ENCODE measurements around the gene LBHD2. TPM values are rescaled to one million over a fixed set of nuclear protein-coding genes. Genes with fewer than 3 reads are reported as not detected.

Gene LBHD2
- total RNA-seq, 1 experiment from 2014 or later = not detected

DNA sequence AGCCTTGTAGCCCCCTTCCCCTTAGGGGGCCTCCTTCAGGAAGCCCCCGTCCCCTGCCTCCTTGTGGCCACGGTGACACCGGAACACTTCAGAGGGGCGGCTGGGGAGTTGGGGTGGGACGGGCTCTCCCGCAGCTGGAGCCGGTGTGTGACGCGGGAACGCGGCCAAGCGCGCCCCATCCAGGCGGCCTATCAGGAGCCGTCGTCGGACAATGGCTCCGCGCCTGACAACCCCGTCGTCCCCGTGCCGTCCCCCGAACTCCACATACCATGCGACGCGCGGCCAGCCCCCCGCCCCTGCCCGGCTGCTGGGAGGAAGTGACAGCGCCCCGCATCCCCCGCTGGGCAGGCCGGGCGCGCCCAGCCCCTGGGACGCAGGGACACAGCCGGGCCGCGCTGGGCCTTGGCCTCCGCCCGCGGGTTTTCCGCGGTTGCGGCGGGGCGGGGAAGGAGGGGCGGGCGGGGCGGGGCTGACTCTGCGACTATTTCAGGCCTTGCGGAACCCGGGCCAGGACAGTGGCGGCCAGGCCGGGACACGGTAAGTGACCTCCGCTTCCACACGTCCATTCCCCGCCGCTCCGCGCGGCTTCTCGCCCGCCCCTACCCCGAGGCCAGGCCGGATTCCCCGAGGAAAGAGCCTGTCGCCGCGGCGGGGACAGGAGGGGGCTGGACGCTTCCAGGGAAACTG lies 39.1 kb downstream of the LBHD2 start, which contains the start of gene TNFAIP2:
Gene TNFAIP2, plus strand, starts transcription at position 515 of the 687 bp plus-strand sequence. CDS start 2,997 bp downstream, outside the sequence.
- H2AFZ ChIP-seq (ENCODE audit: low read depth, low read length, poor library complexity, severe bottlenecking) = peak within 1 kb of the TSS; percentile 15
- no peak for DNase-seq (ENCODE audit: low read depth, low spot score)
- peak within 1 kb of the TSS; percentile 83 for H3K9ac ChIP-seq (ENCODE audit: low read length)
- RAD21 ChIA-PET (ENCODE audit: low non-redundant PET in 1 of 2, low total read pairs in 2 of 2, uncharacterized antibody in 2 of 2, unreplicated experiment in 2 of 2) = no interaction called here
- H3K36me3 ChIP-seq (ENCODE audit: control insufficient read depth in 1 of 2, insufficient read depth in 2 of 2, low read length in 2 of 2) = 0 out of 4 replicates have a peak, but pooled peaks cover 0 to 2% of the 10 kb centered on the region in 2 experiments
- H3K27ac ChIP-seq (ENCODE audit: low read depth, low read length) = peak within 1 kb of the TSS; percentile 74
- H4K20me1 ChIP-seq (ENCODE audit: insufficient read depth) = no peaks in the 10 kb centered on the region
- H3K9me3 ChIP-seq (ENCODE audit: control insufficient read depth in 1 of 2, insufficient read depth in 1 of 2, low read depth in 1 of 2, low read length in 2 of 2) = no peaks in the 10 kb centered on the region
- CTCF ChIA-PET = interaction anchor here (0.6 to 1.3 kb wide), 4 partner anchors 8 to 57 kb away, joined by 3 to 4 read pairs (median 4); no protein-coding TSS in a partner anchor
- H3K4me2 ChIP-seq (ENCODE audit: low read length) = peak within 1 kb of the TSS; percentile 94
- TF ChIP-seq POLR2AphosphoS5 (IDR thresholded peaks at IDR 0.05; ENCODE audit: low read depth, low read length) (peak; percentile 69), TCF7L2 (IDR thresholded peaks at IDR 0.05; ENCODE audit: borderline replicate concordance, extremely low read depth, insufficient read depth, insufficient read length) (no peak), EGR1 (IDR thresholded peaks at IDR 0.05; ENCODE audit: low read depth) (no peak), CEBPB (IDR thresholded peaks at IDR 0.05; ENCODE audit: low read depth) (no peak), ZFX (IDR thresholded peaks at IDR 0.05) (peak; percentile 71), YY1 (IDR thresholded peaks at IDR 0.05; ENCODE audit: extremely low read depth, insufficient replicate concordance, low read depth, low read length) (no peak), SIN3A (IDR thresholded peaks at IDR 0.05; ENCODE audit: low read depth) (no peak), RAD21 (IDR thresholded peaks at IDR 0.05; ENCODE audit: low read depth) (no peak)
- TF ChIP-seq, protein P1, sequence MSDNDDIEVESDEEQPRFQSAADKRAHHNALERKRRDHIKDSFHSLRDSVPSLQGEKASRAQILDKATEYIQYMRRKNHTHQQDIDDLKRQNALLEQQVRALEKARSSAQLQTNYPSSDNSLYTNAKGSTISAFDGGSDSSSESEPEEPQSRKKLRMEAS (IDR thresholded peaks at IDR 0.05) = no peak
- TF ChIP-seq, protein P2, sequence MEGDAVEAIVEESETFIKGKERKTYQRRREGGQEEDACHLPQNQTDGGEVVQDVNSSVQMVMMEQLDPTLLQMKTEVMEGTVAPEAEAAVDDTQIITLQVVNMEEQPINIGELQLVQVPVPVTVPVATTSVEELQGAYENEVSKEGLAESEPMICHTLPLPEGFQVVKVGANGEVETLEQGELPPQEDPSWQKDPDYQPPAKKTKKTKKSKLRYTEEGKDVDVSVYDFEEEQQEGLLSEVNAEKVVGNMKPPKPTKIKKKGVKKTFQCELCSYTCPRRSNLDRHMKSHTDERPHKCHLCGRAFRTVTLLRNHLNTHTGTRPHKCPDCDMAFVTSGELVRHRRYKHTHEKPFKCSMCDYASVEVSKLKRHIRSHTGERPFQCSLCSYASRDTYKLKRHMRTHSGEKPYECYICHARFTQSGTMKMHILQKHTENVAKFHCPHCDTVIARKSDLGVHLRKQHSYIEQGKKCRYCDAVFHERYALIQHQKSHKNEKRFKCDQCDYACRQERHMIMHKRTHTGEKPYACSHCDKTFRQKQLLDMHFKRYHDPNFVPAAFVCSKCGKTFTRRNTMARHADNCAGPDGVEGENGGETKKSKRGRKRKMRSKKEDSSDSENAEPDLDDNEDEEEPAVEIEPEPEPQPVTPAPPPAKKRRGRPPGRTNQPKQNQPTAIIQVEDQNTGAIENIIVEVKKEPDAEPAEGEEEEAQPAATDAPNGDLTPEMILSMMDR (IDR thresholded peaks at IDR 0.05 in 2 of 3, conservative IDR thresholded peaks at IDR 0.05 in 1 of 3; ENCODE audit: borderline replicate concordance in 1 of 3, insufficient read depth in 1 of 3, low read depth in 2 of 3, low read length in 2 of 3) = no peak
- TF ChIP-seq, protein P3, sequence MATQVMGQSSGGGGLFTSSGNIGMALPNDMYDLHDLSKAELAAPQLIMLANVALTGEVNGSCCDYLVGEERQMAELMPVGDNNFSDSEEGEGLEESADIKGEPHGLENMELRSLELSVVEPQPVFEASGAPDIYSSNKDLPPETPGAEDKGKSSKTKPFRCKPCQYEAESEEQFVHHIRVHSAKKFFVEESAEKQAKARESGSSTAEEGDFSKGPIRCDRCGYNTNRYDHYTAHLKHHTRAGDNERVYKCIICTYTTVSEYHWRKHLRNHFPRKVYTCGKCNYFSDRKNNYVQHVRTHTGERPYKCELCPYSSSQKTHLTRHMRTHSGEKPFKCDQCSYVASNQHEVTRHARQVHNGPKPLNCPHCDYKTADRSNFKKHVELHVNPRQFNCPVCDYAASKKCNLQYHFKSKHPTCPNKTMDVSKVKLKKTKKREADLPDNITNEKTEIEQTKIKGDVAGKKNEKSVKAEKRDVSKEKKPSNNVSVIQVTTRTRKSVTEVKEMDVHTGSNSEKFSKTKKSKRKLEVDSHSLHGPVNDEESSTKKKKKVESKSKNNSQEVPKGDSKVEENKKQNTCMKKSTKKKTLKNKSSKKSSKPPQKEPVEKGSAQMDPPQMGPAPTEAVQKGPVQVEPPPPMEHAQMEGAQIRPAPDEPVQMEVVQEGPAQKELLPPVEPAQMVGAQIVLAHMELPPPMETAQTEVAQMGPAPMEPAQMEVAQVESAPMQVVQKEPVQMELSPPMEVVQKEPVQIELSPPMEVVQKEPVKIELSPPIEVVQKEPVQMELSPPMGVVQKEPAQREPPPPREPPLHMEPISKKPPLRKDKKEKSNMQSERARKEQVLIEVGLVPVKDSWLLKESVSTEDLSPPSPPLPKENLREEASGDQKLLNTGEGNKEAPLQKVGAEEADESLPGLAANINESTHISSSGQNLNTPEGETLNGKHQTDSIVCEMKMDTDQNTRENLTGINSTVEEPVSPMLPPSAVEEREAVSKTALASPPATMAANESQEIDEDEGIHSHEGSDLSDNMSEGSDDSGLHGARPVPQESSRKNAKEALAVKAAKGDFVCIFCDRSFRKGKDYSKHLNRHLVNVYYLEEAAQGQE (IDR thresholded peaks at IDR 0.05; ENCODE audit: low read depth) = no peak
- TF ChIP-seq, protein P4, sequence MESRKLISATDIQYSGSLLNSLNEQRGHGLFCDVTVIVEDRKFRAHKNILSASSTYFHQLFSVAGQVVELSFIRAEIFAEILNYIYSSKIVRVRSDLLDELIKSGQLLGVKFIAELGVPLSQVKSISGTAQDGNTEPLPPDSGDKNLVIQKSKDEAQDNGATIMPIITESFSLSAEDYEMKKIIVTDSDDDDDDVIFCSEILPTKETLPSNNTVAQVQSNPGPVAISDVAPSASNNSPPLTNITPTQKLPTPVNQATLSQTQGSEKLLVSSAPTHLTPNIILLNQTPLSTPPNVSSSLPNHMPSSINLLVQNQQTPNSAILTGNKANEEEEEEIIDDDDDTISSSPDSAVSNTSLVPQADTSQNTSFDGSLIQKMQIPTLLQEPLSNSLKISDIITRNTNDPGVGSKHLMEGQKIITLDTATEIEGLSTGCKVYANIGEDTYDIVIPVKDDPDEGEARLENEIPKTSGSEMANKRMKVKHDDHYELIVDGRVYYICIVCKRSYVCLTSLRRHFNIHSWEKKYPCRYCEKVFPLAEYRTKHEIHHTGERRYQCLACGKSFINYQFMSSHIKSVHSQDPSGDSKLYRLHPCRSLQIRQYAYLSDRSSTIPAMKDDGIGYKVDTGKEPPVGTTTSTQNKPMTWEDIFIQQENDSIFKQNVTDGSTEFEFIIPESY (IDR thresholded peaks at IDR 0.05; ENCODE audit: extremely low read depth, insufficient replicate concordance, low read length) = no peak
- H3K4me3 ChIP-seq (replicated peaks in 1 of 2; ENCODE audit: low read depth in 1 of 2, low read length in 2 of 2) = peak within 1 kb of the TSS; percentile 58 to 80
- no peaks in the 10 kb centered on the region for H3K9me2 ChIP-seq (ENCODE audit: insufficient read depth)
- POLR2A ChIA-PET = no interaction called here
- intact Hi-C loops (cut with micrococcal nuclease) = no loop called here
- ATAC-seq = peak; percentile 78
- no TSS peak for BruUV-seq (replicated peaks)
- H3K79me2 ChIP-seq (ENCODE audit: insufficient read depth, low read length) = peaks cover 10% of the 10 kb centered on the region; the same call in 1 of the 2 replicates
- H3K4me1 ChIP-seq (ENCODE audit: control insufficient read depth in 1 of 2, insufficient read depth in 2 of 2, low read length in 2 of 2) = peaks cover 23 to 38% of the 10 kb centered on the region in 2 experiments
- H3K27me3 ChIP-seq (ENCODE audit: insufficient read depth, low read length) = no peaks in the 10 kb centered on the region
